Measurements from ENCODE around the gene IGHMBP2.
"Not testable (repeated sequence)": the region's sequence is repeated elsewhere in the genome, so short reads cannot be mapped to it uniquely, and the experiment has no call there.

Gene IGHMBP2

GRCh38 chr11:68903288-68904247 lies at the start of gene IGHMBP2, which contains the start of gene MRPL21:
IGHMBP2 (plus strand) TSS chr11:68903891; CDS start chr11:68903953, 62 bp downstream.
MRPL21 (minus strand) TSS chr11:68903832; CDS start chr11:68903810, 22 bp downstream.
- H3K27ac Mint-ChIP-seq, result peak within 1 kb of the TSS; percentile 88
- intact Hi-C loops (cut with micrococcal nuclease), result loop anchor here (10.0 kb wide), 1 partner anchor 181 kb away; no protein-coding TSS in a partner anchor
- no peaks in the 10 kb centered on the region for H3K27me3 Mint-ChIP-seq
- H3K9me3 Mint-ChIP-seq, result no peaks in the 10 kb centered on the region
- peaks cover 68% of the 10 kb centered on the region for H3K36me3 Mint-ChIP-seq (ENCODE audit: low read depth)
- peaks cover 33% of the 10 kb centered on the region for H3K4me1 Mint-ChIP-seq (ENCODE audit: low read depth)
- H3K4me3 Mint-ChIP-seq, result peak within 1 kb of the TSS; percentile 90

GRCh38 chr11:68854273-68854958 lies 49.3 kb upstream of the IGHMBP2 start:
- H3K4me1 Mint-ChIP-seq (ENCODE audit: low read depth), result peaks cover 5% of the 10 kb centered on the region
- H3K9me3 Mint-ChIP-seq, result no peaks in the 10 kb centered on the region
- H3K36me3 Mint-ChIP-seq (ENCODE audit: low read depth), result no peaks in the 10 kb centered on the region
- peaks cover 25% of the 10 kb centered on the region for H3K27me3 Mint-ChIP-seq
- intact Hi-C loops (cut with micrococcal nuclease), result no loop called here
- H3K27ac Mint-ChIP-seq, result peak overlapping the region; percentile 79
- peak overlapping the region; percentile 77 for H3K4me3 Mint-ChIP-seq

GRCh38 chr11:68855205-68855981 lies 48.3 kb upstream of the IGHMBP2 start:
- Mint-ChIP-seq H3K9me3 (no peaks in the 10 kb centered on the region), H3K36me3 (ENCODE audit: low read depth) (no peaks in the 10 kb centered on the region), H3K27me3 (peaks cover 25% of the 10 kb centered on the region), H3K4me1 (ENCODE audit: low read depth) (peaks cover 5% of the 10 kb centered on the region), H3K4me3 (peak overlapping the region; percentile 77), H3K27ac (peak overlapping the region; percentile 79)
- intact Hi-C loops (cut with micrococcal nuclease), result no loop called here

DNA sequence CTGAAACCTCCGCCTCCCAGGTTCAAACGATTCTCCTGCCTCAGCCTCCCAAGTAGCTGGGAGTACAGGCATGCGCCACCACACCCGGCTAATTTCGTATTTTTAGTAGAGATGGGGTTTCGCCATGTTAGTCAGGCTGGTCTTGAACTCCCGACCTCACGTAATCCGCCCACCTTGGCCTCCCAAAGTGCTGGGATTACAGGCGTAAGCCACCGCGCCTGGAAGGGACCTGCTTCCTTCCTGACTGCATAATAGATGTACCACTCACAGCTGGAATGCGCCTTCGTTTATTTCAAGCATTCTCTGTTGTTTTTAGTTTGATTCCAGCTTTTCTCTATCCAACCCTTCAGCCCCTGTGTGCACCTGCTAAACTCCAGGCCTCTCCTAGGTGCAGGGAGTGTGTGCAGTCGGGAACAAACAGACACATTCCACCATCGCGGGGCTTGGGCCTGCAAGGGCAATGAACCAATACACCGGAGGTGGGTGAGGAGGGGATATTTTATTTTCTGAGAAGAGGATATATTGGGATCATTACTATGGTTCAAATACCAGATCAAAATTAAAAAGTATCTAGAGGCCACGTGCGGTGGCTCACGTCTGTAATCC lies 47.2 kb upstream of the IGHMBP2 start:
- intact Hi-C loops (cut with micrococcal nuclease); H3K9me3 Mint-ChIP-seq; H3K36me3 Mint-ChIP-seq (ENCODE audit: low read depth); H3K27ac Mint-ChIP-seq; H3K4me1 Mint-ChIP-seq (ENCODE audit: low read depth); H3K4me3 Mint-ChIP-seq: not testable (repeated sequence)
- peaks cover 25% of the 10 kb centered on the region for H3K27me3 Mint-ChIP-seq

DNA sequence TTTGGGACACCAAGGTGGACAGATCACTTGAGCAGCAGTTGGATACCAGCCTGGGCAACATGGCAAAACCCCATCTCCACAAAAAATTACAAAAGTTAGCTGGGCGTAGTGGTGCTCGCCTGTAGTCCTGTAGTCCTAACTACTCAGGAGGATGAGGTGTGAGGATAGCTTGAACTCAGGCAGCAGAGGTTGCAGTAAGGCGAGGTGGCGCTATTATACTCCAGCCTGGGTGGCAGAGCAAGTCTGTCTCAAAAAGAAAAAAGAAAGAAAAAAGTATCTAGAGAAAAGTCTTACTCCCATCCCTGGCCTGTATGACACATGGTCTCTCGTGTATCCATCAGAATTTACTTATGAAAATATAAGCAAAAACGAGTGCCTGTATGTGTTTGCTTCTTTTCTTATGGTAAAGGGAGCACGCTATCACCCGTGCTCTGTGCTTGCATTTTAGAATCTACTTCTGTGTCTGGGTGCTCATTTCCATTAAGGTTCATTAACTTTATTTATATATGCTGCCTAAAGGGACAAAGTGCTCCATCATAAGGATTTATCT lies 46.6 kb upstream of the IGHMBP2 start:
- Mint-ChIP-seq H3K36me3 (ENCODE audit: low read depth) (no peaks in the 10 kb centered on the region), H3K9me3 (no peaks in the 10 kb centered on the region), H3K4me1 (ENCODE audit: low read depth) (peaks cover 5% of the 10 kb centered on the region), H3K27me3 (peaks cover 24% of the 10 kb centered on the region), H3K27ac (no peak overlapping the region), H3K4me3 (no peak overlapping the region)
- intact Hi-C loops (cut with micrococcal nuclease), result no loop called here

- no peak overlapping the region for H3K27ac Mint-ChIP-seq
- H3K9me3 Mint-ChIP-seq, result peaks cover 9% of the 10 kb centered on the region
- peaks cover 5% of the 10 kb centered on the region for H3K4me1 Mint-ChIP-seq (ENCODE audit: low read depth)
- H3K4me3 Mint-ChIP-seq, result no peak overlapping the region
- H3K36me3 Mint-ChIP-seq (ENCODE audit: low read depth), result no peaks in the 10 kb centered on the region
- intact Hi-C loops (cut with micrococcal nuclease), result no loop called here
- peaks cover 7% of the 10 kb centered on the region for H3K27me3 Mint-ChIP-seq
Measured at GRCh38 chr11:68859123-68859522, 44.6 kb upstream of the IGHMBP2 start.

DNA sequence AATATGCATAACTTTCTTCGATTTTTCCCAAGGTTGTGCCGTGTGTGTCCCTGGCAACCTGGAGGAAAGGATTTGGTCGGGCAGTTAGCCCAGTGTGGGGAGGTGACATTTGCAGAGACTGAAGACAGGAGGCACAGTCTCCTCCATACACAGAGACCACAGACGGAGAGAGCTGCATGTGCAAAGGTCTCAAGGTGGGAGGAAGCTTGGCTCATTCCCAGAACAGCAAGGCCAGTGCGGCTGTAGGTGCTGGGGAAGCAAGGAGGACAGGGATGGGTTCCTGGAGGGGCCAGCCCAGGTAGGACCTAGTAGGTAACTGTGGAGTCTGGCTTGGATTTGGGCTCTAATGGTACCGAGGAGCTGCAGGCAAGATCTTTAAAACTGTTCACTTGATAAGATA lies 41.3 kb upstream of the IGHMBP2 start:
- intact Hi-C loops (cut with micrococcal nuclease), result no loop called here
- Mint-ChIP-seq H3K36me3 (ENCODE audit: low read depth) (no peaks in the 10 kb centered on the region), H3K4me3 (no peak overlapping the region), H3K27me3 (no peaks in the 10 kb centered on the region), H3K27ac (no peak overlapping the region), H3K9me3 (peaks cover 10% of the 10 kb centered on the region), H3K4me1 (ENCODE audit: low read depth) (no peaks in the 10 kb centered on the region)

DNA sequence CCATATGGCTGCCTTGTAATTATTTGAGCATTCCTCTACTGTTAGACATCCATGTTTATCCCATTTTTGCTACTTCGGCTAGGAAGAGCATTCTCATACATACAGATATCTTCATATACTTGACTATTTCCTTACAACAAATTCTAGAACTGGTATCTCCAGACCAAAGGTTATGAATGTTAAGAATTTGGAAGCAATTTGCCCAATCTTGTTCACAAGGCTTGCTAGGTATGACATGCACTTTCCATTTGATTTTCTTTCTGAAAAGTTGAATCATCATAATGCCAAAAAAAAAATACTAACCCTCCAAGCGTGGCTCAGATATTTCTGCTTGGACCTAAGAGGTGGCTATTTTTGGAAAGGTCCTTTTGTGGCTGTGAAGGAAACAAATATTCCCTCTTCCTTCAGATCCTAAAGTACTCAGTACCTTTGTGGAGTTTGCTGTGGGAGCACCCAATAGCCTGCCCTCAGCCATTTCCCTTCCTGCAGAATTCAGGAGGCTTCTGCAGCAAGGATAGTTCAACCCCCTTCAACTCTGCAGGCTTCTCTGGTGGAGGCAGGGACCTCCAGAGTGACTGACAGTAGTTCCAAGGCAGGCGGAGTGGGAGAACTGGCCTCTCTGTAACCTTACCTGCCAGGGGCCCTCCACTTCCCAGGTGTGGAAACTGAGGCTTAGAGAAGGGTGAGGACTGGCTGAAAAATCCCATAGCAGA lies 40.0 kb upstream of the IGHMBP2 start:
- Mint-ChIP-seq H3K4me3 (no peak overlapping the region), H3K4me1 (ENCODE audit: low read depth) (no peaks in the 10 kb centered on the region), H3K27ac (no peak overlapping the region), H3K36me3 (ENCODE audit: low read depth) (no peaks in the 10 kb centered on the region), H3K27me3 (peaks cover 5% of the 10 kb centered on the region), H3K9me3 (peaks cover 10% of the 10 kb centered on the region)
- intact Hi-C loops (cut with micrococcal nuclease), result no loop called here

DNA sequence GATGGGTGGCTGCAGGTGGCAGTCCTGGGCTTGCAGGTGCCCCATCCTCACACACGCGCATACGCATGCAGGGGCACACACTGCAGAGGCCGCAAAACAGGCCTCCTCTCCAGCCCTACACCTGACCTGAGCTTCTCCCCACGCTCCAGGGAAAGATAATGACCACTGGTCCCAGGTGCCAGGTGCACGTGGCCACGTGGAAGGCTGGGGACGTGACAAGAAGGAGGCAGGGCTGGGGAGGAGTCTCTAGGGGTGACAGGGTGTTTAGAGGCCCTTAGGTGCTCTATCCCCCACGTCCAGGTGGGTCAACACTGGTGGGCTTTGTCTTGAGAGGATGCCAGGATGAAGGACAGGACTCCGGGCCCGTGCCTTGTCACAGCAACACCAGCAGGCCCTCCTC lies 38.5 kb upstream of the IGHMBP2 start:
- no peak overlapping the region for H3K4me3 Mint-ChIP-seq
- H3K9me3 Mint-ChIP-seq, result peaks cover 10% of the 10 kb centered on the region
- peaks cover 12% of the 10 kb centered on the region for H3K4me1 Mint-ChIP-seq (ENCODE audit: low read depth)
- peaks cover 10% of the 10 kb centered on the region for H3K27me3 Mint-ChIP-seq
- H3K36me3 Mint-ChIP-seq (ENCODE audit: low read depth), result peaks cover 6% of the 10 kb centered on the region
- H3K27ac Mint-ChIP-seq, result no peak overlapping the region
- intact Hi-C loops (cut with micrococcal nuclease), result no loop called here

DNA sequence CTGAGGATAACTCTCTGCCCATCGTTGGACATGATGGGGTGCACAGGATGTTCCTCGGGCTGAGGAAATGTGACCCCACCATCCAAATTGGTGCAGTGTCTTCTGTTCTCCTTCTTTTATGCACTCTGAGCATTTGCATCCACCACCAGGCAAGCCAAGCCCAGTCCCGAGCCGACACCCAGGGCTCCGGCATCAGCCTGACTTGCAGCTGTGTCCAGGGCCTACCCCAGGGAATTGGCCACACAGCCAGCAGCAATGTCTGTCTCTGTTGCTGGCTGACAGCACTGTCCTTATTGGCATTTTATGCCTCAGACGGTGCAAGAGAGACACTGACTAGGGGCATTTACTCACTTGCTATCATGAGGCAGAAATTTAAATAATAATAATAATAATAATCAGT lies 36.6 kb upstream of the IGHMBP2 start:
- intact Hi-C loops (cut with micrococcal nuclease), result no loop called here
- H3K4me1 Mint-ChIP-seq (ENCODE audit: low read depth), result peaks cover 18% of the 10 kb centered on the region
- H3K36me3 Mint-ChIP-seq (ENCODE audit: low read depth), result peaks cover 6% of the 10 kb centered on the region
- H3K4me3 Mint-ChIP-seq, result no peak overlapping the region
- peaks cover 10% of the 10 kb centered on the region for H3K27me3 Mint-ChIP-seq
- peaks cover 10% of the 10 kb centered on the region for H3K9me3 Mint-ChIP-seq
- no peak overlapping the region for H3K27ac Mint-ChIP-seq

- peaks cover 9% of the 10 kb centered on the region for H3K9me3 Mint-ChIP-seq
- H3K4me1 Mint-ChIP-seq (ENCODE audit: low read depth), result peaks cover 18% of the 10 kb centered on the region
- H3K36me3 Mint-ChIP-seq (ENCODE audit: low read depth), result peaks cover 6% of the 10 kb centered on the region
- H3K4me3 Mint-ChIP-seq, result no peak overlapping the region
- H3K27ac Mint-ChIP-seq, result no peak overlapping the region
- peaks cover 10% of the 10 kb centered on the region for H3K27me3 Mint-ChIP-seq
- intact Hi-C loops (cut with micrococcal nuclease), result no loop called here
Measured at GRCh38 chr11:68868221-68868835, 35.4 kb upstream of the IGHMBP2 start.

- Mint-ChIP-seq H3K4me3 (peak overlapping the region; percentile 83), H3K9me3 (no peaks in the 10 kb centered on the region), H3K27me3 (peaks cover 10% of the 10 kb centered on the region), H3K4me1 (ENCODE audit: low read depth) (peaks cover 18% of the 10 kb centered on the region), H3K36me3 (ENCODE audit: low read depth) (peaks cover 6% of the 10 kb centered on the region), H3K27ac (peak overlapping the region; percentile 60)
- intact Hi-C loops (cut with micrococcal nuclease), result no loop called here
Measured at GRCh38 chr11:68870470-68870869, 33.2 kb upstream of the IGHMBP2 start.
